ENCODE measurements around the gene CYSLTR1.

DNA sequence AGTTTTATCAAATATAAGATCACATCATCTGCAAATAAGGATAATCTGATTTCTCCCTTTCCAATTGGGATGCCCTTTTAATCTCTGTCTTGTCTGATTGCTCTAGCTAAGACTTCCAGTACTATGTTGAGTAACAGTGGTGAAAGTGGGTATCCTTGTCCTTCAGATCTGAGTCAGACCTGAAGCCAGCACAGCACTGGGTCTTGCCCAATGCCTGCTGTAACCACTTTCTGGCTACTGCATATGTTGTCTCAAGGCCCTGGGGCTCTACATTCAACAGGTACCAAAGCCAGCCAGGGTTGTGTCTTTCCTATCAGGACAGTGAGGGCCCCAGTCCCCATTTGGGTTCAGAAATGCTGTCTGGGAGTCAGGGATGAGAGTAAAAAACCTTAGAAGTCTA, 90.3 kb downstream of the CYSLTR1 start:
- TF ChIP-seq CTCF (IDR thresholded peaks at IDR 0.05; ENCODE audit: poor library complexity), result no peak
- no peak for TF ChIP-seq EZH2 (IDR thresholded peaks at IDR 0.05; ENCODE audit: borderline replicate concordance)

All from hepatocyte (in vitro differentiated cells).